Neutrophil (primary cell): Measurements from ENCODE around the gene LRRC45.

ENCODE experiments used
- H3K27ac ChIP-seq: fragments of 200-600 bp; sonication (generic); 2 replicates; pipeline ENCODE4 v1.5.1; 2016; ENCODE audit warnings: mild to moderate bottlenecking, moderate library complexity
- H3K27me3 ChIP-seq: fragments of 200-600 bp; sonication (generic); 2 replicates; pipeline ENCODE4 v1.6.0; 2016; ENCODE audit warnings: mild to moderate bottlenecking
- H3K36me3 ChIP-seq: fragments of 200-600 bp; sonication (generic); 2 replicates; pipeline ENCODE4 v1.5.1; 2017
- H3K4me1 ChIP-seq, 2 experiments: fragments of 200-600 bp in 1 of 2; sonication (generic) in 1 of 2; 1 replicate in 1 of 2; 2 replicates in 1 of 2; pipeline versions ENCODE4 v1.5.1 to v1.6.1; 2013 to 2016; ENCODE audit warnings: low read depth in 1 of 2, low read length in 1 of 2, mild to moderate bottlenecking in 1 of 2, moderate library complexity in 1 of 2; ENCODE audit not compliant: control insufficient read depth in 1 of 2, insufficient read depth in 1 of 2
- H3K4me3 ChIP-seq, 2 experiments: fragments of 200-600 bp in 1 of 2; sonication (generic) in 1 of 2; 1 replicate in 1 of 2; 2 replicates in 1 of 2; pipeline ENCODE4 v1.5.1; 2013 to 2016; ENCODE audit warnings: low read depth in 1 of 2, low read length in 1 of 2, mild to moderate bottlenecking in 1 of 2, moderate library complexity in 1 of 2
- H3K9me3 ChIP-seq: fragments of 200-600 bp; sonication (generic); 2 replicates; pipeline ENCODE4 v1.5.1; 2016
- CTCF ChIP-seq: fragments of 200-600 bp; sonication (generic); IDR thresholded peaks from 2 replicates; pipeline ENCODE4 v1.5.1; 2016; ENCODE audit warnings: antibody characterized with exemption

Gene LRRC45

GRCh38 chr17:81992306-81993102 lies 30.6 kb upstream of the LRRC45 start:
- H3K4me1 ChIP-seq: no peaks in the 10 kb centered on the region
- H3K27ac ChIP-seq: no peak overlapping the region
- peaks cover 7% of the 10 kb centered on the region for H3K36me3 ChIP-seq
- H3K27me3 ChIP-seq: no peaks in the 10 kb centered on the region
- no peaks in the 10 kb centered on the region for H3K9me3 ChIP-seq
- no peak for TF ChIP-seq CTCF
- H3K4me3 ChIP-seq: no peak overlapping the region

GRCh38 chr17:81993729-81994592 lies 29.1 kb upstream of the LRRC45 start:
- Histone ChIP-seq H3K9me3 (no peaks in the 10 kb centered on the region), H3K27me3 (no peaks in the 10 kb centered on the region), H3K4me3 (no peak overlapping the region), H3K36me3 (peaks cover 7% of the 10 kb centered on the region), H3K27ac (no peak overlapping the region), H3K4me1 (no peaks in the 10 kb centered on the region)
- no peak for TF ChIP-seq CTCF

- no peaks in the 10 kb centered on the region for H3K27me3 ChIP-seq
- no peaks in the 10 kb centered on the region for H3K9me3 ChIP-seq
- H3K27ac ChIP-seq: no peak overlapping the region
- peaks cover 7% of the 10 kb centered on the region for H3K36me3 ChIP-seq
- H3K4me3 ChIP-seq: no peak overlapping the region
- H3K4me1 ChIP-seq: no peaks in the 10 kb centered on the region
- TF ChIP-seq CTCF: no peak
These were observed 28.3 kb upstream of the LRRC45 start for GRCh38 chr17:81994593-81995462.

- no peak overlapping the region for H3K4me3 ChIP-seq
These were observed 27.5 kb upstream of the LRRC45 start for GRCh38 chr17:81995463-81996231.

More at GRCh38 chr17:81995463-81996231, 27.5 kb upstream of the LRRC45 start:
- Histone ChIP-seq H3K9me3 (no peaks in the 10 kb centered on the region), H3K27ac (no peak overlapping the region), H3K27me3 (no peaks in the 10 kb centered on the region), H3K36me3 (peaks cover 7% of the 10 kb centered on the region), H3K4me1 (no peaks in the 10 kb centered on the region)
- TF ChIP-seq CTCF: no peak
